GM10248 (cell line): ENCODE measurements around the gene GCH1.

Experiments
- CTCF ChIA-PET: fragments of 300-600 bp; sonication (Branson Sonifier 250); formaldehyde crosslinking; extraction: SDS; loops from one replicate; lab custom pipeline; 2021; ENCODE audit warnings: antibody characterized with exemption; lab: Yijun Ruan, JAX
- POLR2A ChIA-PET: fragments of 350-650 bp; sonication (Branson Sonifier 250); formaldehyde crosslinking; extraction: SDS; loops from one replicate; lab custom pipeline; 2020; ENCODE audit warnings: antibody characterized with exemption; lab: Yijun Ruan, JAX
- DNase-seq: peaks from one replicate; pipeline ENCODE4 v3.0.0; 2012; ENCODE audit errors: extremely low spot score
- TF ChIP-seq, protein P1 (sequence below): IDR thresholded peaks from 2 replicates; pipeline ENCODE4 v1.5.1; 2012; ENCODE audit warnings: mild to moderate bottlenecking, low read depth; ENCODE audit errors: extremely low read depth, missing control alignments, control extremely low read depth

GCH1 gene

GRCh38 chr14:54891471-54892245 lies 11.0 kb downstream of the GCH1 start:
- POLR2A ChIA-PET, result no interaction called here

GRCh38 chr14:54890788-54891187 lies 11.8 kb downstream of the GCH1 start:
- TF ChIP-seq, protein P1, sequence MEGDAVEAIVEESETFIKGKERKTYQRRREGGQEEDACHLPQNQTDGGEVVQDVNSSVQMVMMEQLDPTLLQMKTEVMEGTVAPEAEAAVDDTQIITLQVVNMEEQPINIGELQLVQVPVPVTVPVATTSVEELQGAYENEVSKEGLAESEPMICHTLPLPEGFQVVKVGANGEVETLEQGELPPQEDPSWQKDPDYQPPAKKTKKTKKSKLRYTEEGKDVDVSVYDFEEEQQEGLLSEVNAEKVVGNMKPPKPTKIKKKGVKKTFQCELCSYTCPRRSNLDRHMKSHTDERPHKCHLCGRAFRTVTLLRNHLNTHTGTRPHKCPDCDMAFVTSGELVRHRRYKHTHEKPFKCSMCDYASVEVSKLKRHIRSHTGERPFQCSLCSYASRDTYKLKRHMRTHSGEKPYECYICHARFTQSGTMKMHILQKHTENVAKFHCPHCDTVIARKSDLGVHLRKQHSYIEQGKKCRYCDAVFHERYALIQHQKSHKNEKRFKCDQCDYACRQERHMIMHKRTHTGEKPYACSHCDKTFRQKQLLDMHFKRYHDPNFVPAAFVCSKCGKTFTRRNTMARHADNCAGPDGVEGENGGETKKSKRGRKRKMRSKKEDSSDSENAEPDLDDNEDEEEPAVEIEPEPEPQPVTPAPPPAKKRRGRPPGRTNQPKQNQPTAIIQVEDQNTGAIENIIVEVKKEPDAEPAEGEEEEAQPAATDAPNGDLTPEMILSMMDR, result no peak
- CTCF ChIA-PET, result interaction anchor here (0.8 to 4.5 kb wide), 4 partner anchors 9 to 19 kb away, joined by 3 to 21 read pairs (median 4); partner anchors contain the start of gene GCH1
- DNase-seq, result peak; percentile 55
- POLR2A ChIA-PET, result interaction anchor here (1.2 kb wide), 1 partner anchor 11 kb away, joined by 3 read pairs; no protein-coding TSS in a partner anchor

More at GRCh38 chr14:54891471-54892245, 11.0 kb downstream of the GCH1 start:
- CTCF ChIA-PET, result interaction anchor here (0.9 to 4.5 kb wide), 4 partner anchors 9 to 31 kb away, joined by 3 to 21 read pairs (median 6); no protein-coding TSS in a partner anchor
- TF ChIP-seq, protein P1, result no peak
- no peak for DNase-seq

- TF ChIP-seq, protein P1, result no peak
- CTCF ChIA-PET, result interaction anchor here (0.9 to 1.4 kb wide), 3 partner anchors 13 to 20 kb away, joined by 3 to 4 read pairs (median 4); partner anchors contain the start of gene GCH1
- no peak for DNase-seq
- POLR2A ChIA-PET, result interaction anchor here (1.2 kb wide), 1 partner anchor 12 kb away, joined by 3 read pairs; no protein-coding TSS in a partner anchor
Measured at GRCh38 chr14:54889919-54890318, 12.7 kb downstream of the GCH1 start.

DNA sequence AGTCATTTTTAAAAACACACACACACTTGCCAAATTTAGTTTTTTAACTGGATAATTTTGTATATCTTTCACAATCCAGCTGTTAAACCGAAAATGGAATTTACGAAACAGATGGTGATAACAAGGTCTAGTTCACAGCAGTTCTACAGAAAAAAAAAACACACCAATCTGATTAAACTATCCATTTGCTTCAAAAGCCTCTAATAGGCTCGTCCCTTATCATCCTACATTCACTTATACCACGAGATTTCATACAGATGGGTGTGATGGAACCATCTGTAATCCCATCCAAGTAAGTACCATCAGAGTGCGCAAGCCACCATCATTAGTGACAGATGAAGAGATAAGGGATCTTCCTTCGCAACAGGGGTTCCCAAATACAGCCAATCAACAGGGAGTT lies 20.1 kb downstream of the GCH1 start:
- TF ChIP-seq, protein P1, result no peak
- no peak for DNase-seq
- ChIA-PET POLR2A (no interaction called here), CTCF (interaction anchor here (3.2 kb wide), 1 partner anchor 10 kb away, joined by 21 read pairs; no protein-coding TSS in a partner anchor)

DNA sequence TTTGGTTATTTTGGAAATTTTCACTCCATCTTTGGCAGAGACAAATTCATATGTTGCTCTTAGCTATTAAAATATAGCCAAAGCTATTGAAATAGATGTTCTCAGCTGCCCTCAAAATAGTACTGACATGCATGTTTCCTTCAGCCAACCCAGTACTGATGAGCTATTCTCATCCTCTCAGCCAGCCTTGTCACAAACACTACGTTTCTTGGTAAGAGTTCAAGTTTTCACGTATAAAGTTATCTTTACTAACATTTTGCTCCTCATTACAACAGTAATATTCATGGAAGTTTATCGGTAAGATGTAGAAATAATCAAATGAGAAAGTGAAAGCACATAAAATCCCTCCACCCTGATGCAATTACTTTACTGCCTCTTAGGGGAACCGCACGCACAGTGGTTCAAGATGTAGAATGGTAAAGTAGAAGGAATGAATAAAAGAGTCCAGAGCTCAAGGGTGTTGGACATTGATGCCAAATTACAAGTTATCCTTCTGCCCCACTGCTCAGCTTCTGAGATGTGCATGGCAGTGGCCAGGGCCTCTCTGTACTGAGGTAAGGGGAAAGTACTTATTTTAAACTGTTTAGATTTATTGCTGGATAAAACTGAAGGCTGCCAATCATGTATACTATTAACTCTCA lies 20.7 kb downstream of the GCH1 start:
- POLR2A ChIA-PET, result interaction anchor here (0.6 to 1.6 kb wide), 2 partner anchors 18 to 21 kb away, joined by 3 to 7 read pairs; partner anchors contain the start of gene GCH1
- no peak for DNase-seq
- CTCF ChIA-PET, result interaction anchor here (1.0 to 3.2 kb wide), 6 partner anchors 11 to 107 kb away, joined by 3 to 21 read pairs (median 5); partner anchors contain the start of gene GCH1
- TF ChIP-seq, protein P1, result no peak

GRCh38 chr14:54881235-54881760 lies 21.3 kb downstream of the GCH1 start:
- POLR2A ChIA-PET, result interaction anchor here (0.6 to 1.6 kb wide), 2 partner anchors 19 to 21 kb away, joined by 3 to 7 read pairs; partner anchors contain the start of gene GCH1

More at GRCh38 chr14:54881235-54881760, 21.3 kb downstream of the GCH1 start:
- TF ChIP-seq, protein P1, result no peak
- CTCF ChIA-PET, result interaction anchor here (1.0 to 3.2 kb wide), 6 partner anchors 11 to 107 kb away, joined by 3 to 21 read pairs (median 5); partner anchors contain the start of gene GCH1
- no peak for DNase-seq
